SK-N-MC (cell line): ENCODE measurements around the gene ABCG1.

Experiments
- EZH2 ChIP-seq: fragments of 200-600 bp; sonication (generic); IDR thresholded peaks from one replicate; pipeline ENCODE4 v1.6.1; 2017; ENCODE audit warnings: antibody characterized with exemption
- POLR2AphosphoS5 ChIP-seq: IDR thresholded peaks from 2 replicates; pipeline ENCODE4 v1.6.1; 2012; ENCODE audit warnings: mild to moderate bottlenecking, low read depth, low read length, borderline replicate concordance

- TF ChIP-seq EZH2: no peak
- TF ChIP-seq POLR2AphosphoS5: no peak
These were observed 20.6 kb downstream of the ABCG1 start for GRCh38 chr21:42239556-42239955.
